GF-D8 (cell line): ENCODE data around the gene VILL.
A peak's percentile ranks its signal among the peaks of the same experiment; 100 is the strongest.
"Not testable (repeated sequence)": the region's sequence is repeated elsewhere in the genome, so short reads cannot be mapped to it uniquely, and the experiment has no call there.

Source experiments
- DNase-seq: peaks from one replicate; lab custom pipeline; 2025; lab: John Stamatoyannopoulos, UW

The VILL gene

DNA sequence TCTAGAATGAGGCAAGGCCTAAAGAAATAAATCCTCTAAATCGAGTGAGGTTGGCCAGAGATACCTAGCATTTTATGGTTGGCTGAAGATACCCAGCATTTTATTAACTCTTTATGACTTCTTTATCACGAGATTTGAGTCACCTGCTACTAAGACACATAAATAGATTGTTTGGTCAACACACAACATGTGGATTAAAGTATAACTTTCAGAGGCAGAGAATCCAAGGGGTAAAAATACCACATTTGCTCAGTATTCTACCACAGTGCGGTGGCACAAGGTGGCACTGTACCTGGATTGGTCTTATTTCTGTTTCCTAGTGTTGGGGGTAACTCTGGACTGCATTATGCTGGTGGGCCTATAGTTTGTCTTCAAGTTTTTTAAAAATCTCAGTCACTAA, 27.0 kb upstream of the VILL start:
- DNase-seq, result no peak

DNA sequence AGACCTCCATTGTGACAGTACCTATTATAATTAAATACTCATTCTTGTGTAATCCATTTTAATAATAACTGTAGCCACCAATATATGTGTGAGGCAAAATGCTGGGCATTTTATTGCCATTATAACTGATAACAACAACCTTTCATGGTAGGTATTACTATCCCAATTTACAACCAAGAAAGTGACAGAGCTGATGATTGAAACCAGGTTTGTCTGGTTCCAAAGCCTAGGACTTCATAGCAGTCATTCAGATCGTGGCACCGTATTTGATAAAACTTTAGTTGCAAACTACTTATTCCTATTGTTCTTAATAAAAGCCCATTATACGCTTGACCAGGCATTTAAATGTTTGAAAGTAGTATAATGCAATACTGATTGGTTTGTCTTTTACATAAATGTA, 26.4 kb upstream of the VILL start:
- no peak for DNase-seq

DNA sequence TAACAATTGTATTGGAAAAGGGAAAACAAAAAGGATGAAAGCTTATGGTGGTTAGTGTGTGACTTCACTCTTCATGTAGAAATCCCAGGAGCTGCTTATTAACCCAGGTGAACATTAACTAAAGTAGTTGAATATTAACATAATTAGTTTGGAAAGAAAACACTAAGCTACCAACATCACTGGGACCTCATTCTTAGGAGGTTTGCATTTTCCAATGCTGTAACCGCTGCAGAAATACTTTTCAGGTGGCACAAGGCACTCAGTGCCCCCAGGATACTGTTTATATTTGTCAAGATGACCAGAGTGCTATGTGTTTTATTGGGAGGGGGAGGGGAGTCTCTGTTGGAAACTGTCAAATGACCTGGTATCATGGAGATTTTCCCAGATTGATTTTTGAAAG, 25.9 kb upstream of the VILL start:
- DNase-seq, result no peak

DNA sequence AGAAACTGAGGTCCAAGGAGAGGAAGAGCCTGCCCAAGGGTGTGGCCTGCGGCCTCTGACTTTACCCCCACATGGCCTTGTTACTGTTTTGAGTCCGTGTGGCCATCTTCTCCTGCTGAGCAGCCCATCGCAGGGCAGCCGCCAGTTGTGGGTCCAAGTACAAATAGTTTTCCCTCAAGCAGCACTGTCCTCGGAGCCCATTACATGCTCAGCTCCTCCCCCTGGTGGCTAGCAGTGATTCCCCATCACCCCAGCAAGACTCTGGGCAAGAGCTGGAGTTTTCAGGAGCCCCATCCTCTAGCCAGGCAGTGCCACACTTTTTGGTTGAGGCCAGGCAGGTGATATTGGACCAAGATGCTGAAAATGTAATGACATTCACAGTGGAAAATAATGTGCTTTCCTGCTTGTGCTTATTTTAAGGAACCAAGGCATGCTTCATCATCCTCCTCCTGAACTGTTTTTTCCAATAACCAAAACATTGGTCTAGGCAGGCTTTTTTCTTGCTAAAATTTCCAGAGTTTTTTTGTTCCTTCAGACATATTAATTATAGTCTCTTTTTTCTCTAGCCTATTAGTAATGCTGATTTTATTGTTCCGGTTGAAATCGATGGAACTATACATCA, 23.2 kb upstream of the VILL start:
- no peak for DNase-seq

DNA sequence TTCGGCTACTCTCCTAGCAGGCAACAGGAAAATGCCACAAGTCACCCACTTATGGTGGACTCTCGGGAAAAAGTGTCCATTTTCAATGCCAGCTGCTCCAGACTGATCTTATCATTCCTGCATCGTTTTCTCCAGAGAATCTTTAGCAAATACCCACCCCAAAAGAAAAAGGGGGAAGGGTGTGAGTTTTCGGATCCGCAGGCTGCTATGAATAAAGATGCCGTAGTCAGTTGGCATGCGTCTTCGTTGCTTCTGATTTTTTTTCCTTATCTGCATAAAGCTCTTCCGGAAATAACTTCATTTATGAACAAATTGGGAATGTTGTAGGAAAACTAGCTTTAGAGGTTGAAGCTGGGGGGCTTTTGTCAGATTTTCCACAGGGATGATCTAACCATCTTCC, 22.4 kb upstream of the VILL start:
- no peak for DNase-seq

DNA sequence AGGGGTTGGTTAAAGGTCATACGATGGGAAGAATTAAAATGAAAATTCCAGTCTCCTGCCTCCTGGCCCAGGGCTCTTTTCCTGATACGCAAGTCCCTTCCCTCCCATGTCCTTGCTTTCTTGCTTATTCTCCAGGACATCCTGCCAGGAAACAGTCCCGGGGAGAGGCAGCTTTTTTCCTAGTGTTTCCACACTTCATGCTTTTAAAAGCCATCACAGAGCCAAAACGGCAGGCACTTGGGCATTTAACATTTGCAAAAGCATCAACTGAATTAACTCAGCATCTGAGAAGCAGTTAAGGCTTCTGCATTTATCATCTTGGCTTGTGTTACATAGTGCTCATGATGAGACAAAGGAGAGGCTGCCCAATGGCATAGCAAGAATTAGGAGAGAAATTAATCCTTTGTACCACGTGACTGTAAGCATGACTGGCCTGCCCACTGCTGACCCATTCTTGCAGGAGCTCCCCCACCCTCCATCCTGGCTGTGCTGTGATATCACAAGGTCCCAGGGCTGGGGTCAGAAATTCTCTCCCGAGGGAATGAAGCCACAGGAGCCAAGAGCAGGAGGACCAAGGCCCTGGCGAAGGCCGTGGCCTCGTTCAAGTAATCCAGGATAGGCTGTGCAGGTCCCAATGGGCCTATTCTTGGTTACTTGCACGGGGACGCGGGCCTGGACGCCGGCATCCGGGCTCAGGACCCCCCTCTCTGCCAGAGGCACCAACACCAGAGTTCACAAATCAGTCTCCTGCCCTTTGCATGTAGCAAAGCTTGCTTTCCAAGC, 21.6 kb upstream of the VILL start:
- DNase-seq, result no peak

DNA sequence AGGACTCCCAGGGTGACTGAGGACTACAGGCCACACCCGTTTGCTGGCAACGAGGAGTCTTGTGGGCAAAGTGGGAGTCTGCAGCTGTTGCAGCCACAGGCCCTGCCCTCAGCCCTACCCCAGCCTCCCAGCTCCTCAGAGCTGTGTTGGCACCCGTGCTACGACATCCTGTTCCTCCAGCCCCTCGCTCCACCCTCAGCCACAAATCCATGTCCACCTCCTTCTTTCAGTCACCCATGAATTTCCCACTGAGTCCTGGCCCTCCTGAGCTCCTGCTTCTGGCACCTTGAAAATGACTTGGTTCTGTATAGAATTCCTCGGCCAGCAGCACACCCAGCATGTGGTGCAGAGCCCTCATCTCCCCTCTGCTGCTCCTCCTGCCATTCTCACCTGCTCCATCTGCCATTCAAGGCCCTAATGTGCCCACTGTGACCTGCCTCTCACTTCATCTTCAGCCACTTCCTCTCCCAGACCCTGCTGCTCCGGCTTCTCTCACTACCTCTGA, 20.9 kb upstream of the VILL start:
- DNase-seq, result no peak

DNA sequence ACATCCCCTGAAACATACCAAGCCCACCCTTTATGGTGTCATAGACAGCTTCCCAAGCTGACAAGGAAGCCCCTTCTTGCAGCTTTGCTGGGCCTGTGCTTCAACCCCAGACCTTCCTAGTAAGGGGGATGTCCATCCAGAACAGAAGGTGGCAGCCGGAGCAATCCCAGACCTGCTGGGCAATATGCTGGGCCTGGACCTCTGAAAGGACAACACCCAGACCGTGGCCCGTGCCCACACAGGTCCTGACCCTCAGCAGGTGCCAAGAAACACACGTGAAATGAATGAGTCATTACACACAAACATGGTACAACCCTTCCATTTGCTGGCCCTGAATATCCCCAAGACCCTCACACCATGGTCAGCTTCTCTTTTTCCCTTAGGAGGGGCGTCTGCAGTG, 19.8 kb upstream of the VILL start:
- DNase-seq, result no peak

DNA sequence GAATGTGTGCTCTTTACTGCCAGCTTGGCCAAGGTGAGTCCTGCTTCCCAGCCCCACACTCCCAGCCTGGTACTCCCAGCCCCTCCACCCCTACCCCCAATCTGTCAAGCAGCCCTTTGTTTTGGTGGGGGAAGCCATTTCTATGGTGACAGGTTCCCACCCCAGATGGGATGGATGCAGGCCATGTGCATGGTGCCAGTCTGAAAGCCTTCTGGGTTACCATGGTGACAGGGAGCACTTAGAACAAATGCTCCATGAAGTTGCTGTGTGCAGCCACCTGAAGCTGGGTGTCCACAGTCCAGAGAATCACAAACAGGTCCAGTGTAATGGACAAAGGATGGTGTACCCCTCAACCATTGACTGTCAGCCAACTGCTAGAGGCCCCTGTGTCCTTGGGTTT, 19.1 kb upstream of the VILL start:
- DNase-seq, result no peak

DNA sequence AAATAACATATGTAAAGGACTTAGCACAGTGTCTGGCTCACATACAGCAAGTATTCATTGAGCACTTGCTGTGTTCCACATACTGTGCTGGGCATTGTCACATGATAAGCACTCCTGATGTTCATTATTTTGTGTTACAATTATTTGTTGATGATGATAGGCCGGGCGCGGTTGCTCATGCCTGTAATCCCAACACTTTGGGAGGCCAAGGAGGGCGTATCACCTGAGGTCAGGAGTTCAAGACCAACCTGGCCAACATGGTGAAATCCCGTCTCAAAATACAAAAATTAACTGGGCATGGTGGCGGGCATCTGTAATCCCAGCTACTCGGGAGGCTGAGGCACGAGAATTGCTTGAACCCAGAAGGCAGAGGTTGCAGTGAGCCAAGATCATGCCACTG, 18.5 kb upstream of the VILL start:
- not testable (repeated sequence) for DNase-seq

DNA sequence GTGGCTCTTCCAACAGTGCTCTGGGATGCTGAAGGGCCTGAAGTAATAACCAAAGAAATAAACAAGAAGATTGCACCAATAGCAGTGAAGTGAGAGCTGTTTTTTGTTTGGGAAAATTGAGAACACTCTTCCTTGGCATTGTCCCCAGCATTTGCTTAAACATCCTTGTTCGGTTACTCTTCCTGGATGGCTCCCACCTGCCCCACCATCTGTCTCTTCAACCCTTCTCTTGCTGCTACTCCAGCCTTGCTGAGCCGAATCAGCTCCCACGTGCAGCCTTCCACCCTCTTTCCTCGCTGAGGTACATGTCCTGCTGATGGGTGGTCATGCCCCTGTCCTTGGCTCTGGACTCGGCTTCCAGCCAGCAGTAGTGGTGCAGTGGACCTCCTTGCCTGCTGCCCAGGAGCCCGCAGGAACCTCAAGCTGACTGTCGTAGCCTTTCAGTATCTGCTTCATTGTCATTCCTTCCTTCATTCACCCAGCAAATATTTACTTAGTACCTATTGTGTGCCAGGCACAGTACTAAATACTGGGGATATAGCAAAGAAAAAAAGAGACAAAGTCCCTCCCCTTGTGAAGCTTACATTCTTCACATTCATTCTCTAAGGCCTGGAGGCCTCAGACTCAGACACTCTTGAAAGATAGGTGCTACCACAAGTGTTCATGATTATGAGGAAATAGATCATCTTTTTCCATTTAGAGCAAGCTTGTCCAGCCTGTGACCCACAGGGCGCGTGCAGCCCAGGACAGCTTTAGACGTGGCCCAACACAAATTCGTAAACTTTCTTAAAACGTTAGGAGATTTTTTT, 17.1 kb upstream of the VILL start:
- no peak for DNase-seq

DNA sequence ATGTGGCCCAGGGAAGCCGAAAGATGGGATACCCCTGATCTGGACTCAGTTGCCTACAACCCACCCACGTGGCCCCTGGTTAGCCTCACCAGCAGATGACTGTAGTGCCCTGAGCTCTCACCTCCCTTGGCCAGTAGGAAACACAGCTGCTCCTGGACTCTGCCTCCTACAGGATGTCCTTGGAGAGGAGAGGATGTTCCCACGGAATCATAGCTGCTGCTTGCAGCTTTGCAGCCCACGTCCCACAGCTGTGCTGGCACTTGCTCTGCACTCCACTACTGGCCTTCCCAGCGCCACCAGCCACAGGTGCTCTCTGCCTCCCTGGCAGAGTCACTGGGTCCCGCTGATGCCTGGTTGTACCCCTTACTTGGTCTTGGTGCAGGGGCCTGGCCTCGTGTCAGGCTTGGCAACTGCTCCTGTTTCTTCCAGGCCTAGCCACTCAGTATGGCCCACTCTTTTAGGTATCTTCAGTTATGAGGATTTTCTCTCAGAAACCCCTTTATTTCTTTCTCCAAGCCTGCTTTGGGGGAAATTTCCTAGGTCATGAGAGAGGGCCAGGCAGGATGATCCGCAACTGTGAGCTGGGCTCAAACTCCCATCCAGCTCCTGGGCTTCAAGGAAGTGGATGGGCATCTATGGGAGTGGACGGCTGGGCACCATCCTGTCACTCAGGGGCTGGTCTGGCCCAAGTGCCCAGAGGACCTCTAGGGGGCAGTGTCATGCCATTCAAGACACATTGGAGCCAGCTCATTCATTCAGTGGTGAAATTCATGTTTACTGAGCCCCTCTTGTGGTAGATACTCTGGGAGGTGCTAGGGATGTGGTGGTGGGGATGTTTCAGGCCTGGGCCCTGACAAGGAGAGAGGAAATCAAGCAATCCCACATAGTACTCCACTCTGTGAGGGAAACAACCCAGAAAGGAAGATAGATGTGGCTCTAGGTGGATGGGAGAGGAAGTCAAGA, 16.2 kb upstream of the VILL start:
- DNase-seq, result peak; percentile 24

DNA sequence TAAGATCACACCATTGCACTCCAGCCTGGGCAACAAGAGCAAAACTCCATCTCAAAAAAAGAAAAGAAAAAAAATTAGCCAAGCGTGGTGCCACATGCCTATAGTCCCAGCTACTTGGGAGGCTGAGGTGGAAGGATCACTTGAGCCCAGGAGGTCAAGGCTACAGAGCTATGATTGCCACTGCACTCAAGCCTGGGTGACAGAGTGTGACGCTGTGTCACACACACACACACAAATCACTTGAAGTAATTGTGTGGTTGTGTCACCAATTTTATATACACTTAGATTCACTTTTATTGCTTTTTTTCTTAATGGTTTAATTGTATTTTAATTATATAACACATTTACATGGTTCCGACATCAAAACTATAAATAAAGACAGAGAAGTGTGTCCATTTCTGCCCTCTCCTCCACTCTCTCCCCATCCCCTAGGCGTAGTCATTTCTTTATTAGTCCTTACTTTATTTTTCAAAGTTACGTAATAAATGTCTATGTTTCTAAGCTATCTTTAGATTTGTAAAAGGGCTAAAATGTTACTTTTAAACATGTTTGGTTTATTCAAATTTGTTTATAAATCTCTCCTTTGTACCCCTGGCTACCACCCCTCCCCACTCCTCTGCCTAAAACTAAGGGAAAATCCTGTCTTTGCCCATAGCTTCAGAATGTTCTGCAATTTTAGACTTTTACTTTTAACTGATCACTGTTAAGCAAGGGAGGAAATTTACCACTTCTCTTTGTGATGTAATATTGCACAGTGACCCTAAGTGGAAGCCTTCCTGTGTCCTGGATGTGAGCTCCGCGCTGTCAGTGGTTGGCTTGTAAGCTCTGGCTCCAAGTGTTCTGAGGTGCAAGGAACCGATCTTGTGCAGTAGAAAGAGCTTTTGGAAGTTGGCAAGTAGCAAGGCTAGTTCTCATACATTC, 10.8 kb upstream of the VILL start:
- DNase-seq, result peak; percentile 67

DNA sequence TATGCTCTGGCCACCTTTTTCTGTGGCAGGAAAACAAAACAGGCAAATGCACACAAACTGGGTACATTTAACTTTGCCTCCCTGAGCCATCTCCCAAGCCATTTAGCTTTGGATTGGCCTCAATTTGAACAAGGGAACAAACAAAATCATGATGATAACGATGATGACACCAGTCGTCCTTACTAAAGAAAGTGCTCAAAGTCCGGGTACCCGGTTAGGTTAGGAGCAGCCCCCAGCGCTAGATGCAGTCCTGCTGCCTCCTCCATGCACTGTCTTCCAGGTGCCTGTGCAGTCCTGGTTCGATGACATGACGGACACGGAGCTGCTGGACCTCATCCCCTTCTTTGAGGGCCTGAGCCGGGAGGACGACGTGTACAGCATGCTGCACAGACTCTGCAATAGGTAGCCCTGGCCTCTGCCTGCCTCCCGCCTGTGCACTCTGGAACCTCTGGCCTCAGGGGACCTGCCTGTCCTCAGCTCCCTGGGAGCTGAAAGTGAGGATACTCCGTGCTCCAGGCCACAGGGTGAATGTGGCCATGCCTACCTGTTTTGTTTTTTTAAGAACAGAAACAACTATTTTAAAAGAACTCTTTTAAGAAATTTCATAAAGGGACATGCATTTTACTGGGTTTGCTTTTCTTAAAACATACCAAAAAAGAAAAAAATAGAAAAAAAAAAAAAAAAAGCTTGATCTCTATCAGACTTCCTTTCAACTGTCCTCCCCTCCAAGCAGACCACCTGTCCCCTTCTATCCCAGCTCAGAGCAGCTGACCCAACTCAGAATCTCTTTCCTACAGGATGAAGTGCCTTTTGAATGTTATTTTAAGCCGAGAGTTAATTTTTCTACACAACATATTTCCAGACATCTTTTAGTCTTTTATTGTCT, 9.9 kb upstream of the VILL start:
- no peak for DNase-seq

DNA sequence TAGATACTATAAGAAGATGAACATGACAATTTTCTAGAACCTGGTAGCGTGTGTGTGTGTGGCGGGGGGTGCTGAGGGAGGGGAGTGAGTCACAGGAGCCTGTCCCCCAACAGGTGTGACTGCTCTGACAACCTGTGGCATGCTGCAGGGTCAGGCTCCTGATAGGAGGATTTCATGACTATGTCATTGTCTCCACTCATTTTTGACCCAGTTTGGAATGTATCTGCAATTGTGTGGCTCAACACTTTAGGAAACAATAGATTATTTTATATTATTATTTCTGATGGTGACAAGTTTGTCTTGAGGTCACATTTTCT, 9.3 kb upstream of the VILL start:
- DNase-seq, result no peak

DNA sequence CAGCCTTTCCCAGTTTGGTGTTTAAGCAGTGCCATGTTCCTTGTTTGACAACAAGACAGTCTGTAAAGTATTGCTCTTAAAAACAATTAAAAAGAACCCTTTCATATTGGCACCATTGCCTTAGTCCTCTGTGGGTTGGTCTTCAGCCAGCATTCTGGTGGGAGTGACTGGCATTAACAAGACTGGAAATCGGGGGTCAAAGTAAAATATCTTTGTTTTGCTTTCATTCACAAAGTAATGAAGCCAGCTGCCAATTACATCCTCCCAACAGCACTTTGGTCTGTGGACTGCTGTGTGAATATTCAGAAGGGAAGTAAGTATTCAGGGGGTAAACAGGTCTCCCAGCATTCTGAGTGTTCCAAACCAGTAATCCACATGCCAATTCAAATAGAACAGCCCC, 8.3 kb upstream of the VILL start:
- DNase-seq, result no peak

DNA sequence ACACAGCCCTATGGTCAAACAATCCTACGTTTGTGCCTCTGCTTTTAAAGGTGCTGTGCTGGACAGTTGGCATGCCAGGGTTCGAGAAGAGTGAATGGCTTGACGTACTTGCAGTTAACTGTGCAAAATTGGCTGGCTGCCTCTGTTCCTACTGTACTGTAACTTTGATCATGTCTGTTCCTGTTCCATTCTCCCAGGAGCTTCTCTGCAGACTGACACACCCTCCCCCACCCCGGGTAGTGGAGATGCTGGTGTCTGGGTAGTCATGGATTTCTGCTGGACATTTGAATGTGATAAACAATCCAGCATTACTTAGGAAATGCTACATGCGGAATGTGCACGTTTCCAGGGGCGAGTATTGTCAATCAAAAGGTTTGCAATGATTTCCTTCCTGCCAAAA, 6.5 kb upstream of the VILL start:
- no peak for DNase-seq

DNA sequence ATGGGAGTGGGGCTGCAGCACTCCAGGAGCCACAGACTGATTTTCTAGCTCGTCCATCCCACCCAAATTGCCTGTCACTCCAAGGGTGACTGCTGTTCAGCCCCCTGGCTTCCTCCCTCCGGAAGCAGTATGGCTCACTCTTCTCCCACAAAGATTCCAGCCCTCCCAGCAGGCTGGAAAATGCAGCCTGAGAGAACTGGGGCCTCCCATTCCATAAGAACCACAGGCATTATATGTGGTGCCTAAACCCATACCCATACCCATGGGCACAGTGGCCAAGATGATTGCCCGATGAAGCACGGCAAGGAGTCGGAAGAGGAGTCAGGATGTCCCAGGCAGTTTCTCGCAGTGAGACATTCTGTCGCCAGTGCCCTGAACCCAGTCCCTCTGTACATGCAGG, 6.0 kb upstream of the VILL start:
- no peak for DNase-seq

DNA sequence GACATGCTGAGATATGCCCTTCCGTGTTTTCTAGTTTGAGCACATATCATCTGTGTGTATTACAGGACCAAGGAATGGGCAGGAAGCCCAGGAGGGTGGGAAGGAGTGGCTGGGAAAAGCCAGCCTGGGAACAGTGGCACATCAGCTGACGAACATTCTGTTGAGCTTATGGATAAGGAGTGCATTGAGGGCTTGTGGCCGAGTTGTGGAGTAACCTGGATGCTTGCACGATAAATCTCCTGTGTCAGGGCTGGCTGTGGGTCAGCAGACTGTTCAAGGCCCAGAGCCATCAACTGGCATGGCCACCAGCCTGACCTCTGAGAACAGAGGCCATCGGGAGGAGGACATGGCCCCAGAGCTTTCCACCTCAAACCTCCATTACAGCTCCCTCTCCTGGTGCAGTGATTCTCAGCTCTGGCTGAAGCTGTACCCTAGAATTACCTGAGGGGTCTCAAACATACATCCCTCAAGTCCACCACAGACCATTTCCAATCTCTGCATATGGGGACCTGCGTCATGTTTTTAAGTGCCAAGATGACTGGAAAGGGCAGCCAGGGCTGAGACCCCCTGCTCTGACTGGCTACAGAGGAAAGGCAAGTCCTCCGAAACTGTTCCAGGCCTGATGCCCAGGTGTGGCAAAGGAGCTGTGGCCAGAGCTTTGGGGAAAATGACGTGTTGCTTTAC, 4.8 kb upstream of the VILL start:
- DNase-seq, result no peak
